ENCODE data around the gene BICD2. TPM values are rescaled to one million over a fixed set of nuclear protein-coding genes. Genes with fewer than 3 reads are reported as not detected.
A peak's percentile ranks its signal among the peaks of the same experiment; 100 is the strongest.

The BICD2 gene
- total and polyA plus RNA-seq, 9 of the 15 experiments (the other 6 are each of a cell fraction or from before 2014, with no cell fraction given) = 3.6 to 23.4 (median 11.8) TPM

DNA sequence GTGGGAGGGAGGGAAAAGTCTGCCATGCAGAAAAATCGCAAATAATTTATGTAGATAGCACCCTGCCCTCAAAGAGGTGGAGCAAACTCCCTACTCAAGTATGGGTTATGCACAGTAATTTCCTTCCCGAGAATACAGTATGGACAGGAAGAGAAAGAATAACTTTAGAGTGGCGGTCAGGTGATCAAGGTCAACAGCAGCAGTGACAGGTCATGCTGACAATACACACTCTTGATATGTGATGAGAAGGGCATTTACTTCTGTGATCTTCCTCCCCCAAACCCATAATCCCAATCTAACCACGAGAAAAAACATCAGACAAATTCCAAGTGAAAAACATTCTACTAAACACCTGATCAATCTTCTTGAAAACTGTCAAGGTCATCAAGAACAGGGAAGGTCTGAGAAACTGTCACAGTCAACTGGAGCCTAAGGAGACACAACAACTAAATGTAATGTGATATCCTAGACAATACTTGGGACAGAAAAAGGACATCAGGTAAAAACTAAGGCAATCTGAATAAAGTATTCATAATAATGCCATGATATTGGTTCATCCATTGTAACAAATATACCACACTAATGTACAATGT is 11.7 kb downstream of the BICD2 start (continued):
- TF ChIP-seq NR2C2 (CRISPR knock-in tag; IDR thresholded peaks at IDR 0.05) = no peak
- TF ChIP-seq NR2C2 (tag; IDR thresholded peaks at IDR 0.05) = peak; percentile 73
- no peak for TF ChIP-seq NR2C1 (IDR thresholded peaks at IDR 0.05)
- TF ChIP-seq NR2C1 (tag; IDR thresholded peaks at IDR 0.05) = 0 out of 2 replicates have a peak, but pooled peaks have one; percentile 32
- no peak for TF ChIP-seq MEF2D (tag; conservative IDR thresholded peaks at IDR 0.05; ENCODE audit: low read depth)
- TF ChIP-seq FOXK2 (conservative IDR thresholded peaks at IDR 0.05 in 1 of 2, IDR thresholded peaks at IDR 0.05 in 1 of 2; ENCODE audit: low read depth in 2 of 2) = 0 out of 4 replicates have a peak, but pooled peaks of 1 of the 2 experiments have one; percentile 27
- TF ChIP-seq CAMTA2 (CRISPR knock-in tag; conservative IDR thresholded peaks at IDR 0.05) = no peak
- TF ChIP-seq, protein P1, sequence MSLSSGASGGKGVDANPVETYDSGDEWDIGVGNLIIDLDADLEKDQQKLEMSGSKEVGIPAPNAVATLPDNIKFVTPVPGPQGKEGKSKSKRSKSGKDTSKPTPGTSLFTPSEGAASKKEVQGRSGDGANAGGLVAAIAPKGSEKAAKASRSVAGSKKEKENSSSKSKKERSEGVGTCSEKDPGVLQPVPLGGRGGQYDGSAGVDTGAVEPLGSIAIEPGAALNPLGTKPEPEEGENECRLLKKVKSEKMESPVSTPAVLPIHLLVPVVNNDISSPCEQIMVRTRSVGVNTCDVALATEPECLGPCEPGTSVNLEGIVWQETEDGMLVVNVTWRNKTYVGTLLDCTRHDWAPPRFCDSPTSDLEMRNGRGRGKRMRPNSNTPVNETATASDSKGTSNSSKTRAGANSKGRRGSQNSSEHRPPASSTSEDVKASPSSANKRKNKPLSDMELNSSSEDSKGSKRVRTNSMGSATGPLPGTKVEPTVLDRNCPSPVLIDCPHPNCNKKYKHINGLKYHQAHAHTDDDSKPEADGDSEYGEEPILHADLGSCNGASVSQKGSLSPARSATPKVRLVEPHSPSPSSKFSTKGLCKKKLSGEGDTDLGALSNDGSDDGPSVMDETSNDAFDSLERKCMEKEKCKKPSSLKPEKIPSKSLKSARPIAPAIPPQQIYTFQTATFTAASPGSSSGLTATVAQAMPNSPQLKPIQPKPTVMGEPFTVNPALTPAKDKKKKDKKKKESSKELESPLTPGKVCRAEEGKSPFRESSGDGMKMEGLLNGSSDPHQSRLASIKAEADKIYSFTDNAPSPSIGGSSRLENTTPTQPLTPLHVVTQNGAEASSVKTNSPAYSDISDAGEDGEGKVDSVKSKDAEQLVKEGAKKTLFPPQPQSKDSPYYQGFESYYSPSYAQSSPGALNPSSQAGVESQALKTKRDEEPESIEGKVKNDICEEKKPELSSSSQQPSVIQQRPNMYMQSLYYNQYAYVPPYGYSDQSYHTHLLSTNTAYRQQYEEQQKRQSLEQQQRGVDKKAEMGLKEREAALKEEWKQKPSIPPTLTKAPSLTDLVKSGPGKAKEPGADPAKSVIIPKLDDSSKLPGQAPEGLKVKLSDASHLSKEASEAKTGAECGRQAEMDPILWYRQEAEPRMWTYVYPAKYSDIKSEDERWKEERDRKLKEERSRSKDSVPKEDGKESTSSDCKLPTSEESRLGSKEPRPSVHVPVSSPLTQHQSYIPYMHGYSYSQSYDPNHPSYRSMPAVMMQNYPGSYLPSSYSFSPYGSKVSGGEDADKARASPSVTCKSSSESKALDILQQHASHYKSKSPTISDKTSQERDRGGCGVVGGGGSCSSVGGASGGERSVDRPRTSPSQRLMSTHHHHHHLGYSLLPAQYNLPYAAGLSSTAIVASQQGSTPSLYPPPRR (CRISPR knock-in tag; IDR thresholded peaks at IDR 0.05; ENCODE audit: borderline replicate concordance) = no peak
- no peak for TF ChIP-seq CREB1 (IDR thresholded peaks at IDR 0.05)
- TF ChIP-seq CREB1 (CRISPR knock-in tag; IDR thresholded peaks at IDR 0.05) = no peak
- TF ChIP-seq FOS (IDR thresholded peaks at IDR 0.05; ENCODE audit: extremely low read depth, insufficient read length) = no peak
- TF ChIP-seq ZNF436 (CRISPR knock-in tag; IDR thresholded peaks at IDR 0.05) = no peak
- peak; percentile 52 for TF ChIP-seq BHLHE40 (IDR thresholded peaks at IDR 0.05; ENCODE audit: low read length)
- TF ChIP-seq, protein P2, sequence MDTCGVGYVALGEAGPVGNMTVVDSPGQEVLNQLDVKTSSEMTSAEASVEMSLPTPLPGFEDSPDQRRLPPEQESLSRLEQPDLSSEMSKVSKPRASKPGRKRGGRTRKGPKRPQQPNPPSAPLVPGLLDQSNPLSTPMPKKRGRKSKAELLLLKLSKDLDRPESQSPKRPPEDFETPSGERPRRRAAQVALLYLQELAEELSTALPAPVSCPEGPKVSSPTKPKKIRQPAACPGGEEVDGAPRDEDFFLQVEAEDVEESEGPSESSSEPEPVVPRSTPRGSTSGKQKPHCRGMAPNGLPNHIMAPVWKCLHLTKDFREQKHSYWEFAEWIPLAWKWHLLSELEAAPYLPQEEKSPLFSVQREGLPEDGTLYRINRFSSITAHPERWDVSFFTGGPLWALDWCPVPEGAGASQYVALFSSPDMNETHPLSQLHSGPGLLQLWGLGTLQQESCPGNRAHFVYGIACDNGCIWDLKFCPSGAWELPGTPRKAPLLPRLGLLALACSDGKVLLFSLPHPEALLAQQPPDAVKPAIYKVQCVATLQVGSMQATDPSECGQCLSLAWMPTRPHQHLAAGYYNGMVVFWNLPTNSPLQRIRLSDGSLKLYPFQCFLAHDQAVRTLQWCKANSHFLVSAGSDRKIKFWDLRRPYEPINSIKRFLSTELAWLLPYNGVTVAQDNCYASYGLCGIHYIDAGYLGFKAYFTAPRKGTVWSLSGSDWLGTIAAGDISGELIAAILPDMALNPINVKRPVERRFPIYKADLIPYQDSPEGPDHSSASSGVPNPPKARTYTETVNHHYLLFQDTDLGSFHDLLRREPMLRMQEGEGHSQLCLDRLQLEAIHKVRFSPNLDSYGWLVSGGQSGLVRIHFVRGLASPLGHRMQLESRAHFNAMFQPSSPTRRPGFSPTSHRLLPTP (IDR thresholded peaks at IDR 0.05; ENCODE audit: borderline replicate concordance, extremely low read depth, insufficient read length) = no peak
- TF ChIP-seq ZNF316 (IDR thresholded peaks at IDR 0.05) = peak; percentile 52
- TF ChIP-seq RCOR1 (IDR thresholded peaks at IDR 0.05; ENCODE audit: borderline replicate concordance in 1 of 2, low read depth in 2 of 2, low read length in 2 of 2) = peak in 1 of 2 experiments; percentile 18; a peak in 1 of 4 replicates
- peak; percentile 90 for TF ChIP-seq ESRRA (IDR thresholded peaks at IDR 0.05; ENCODE audit: borderline replicate concordance, low read depth)
- TF ChIP-seq MYNN (IDR thresholded peaks at IDR 0.05) = no peak
- no peak for TF ChIP-seq MYNN (CRISPR knock-in tag; IDR thresholded peaks at IDR 0.05)
- TF ChIP-seq C11orf30 (IDR thresholded peaks at IDR 0.05; ENCODE audit: low read depth) = peak; percentile 44; the same call in 1 of the 2 replicates
- TF ChIP-seq, protein P3, sequence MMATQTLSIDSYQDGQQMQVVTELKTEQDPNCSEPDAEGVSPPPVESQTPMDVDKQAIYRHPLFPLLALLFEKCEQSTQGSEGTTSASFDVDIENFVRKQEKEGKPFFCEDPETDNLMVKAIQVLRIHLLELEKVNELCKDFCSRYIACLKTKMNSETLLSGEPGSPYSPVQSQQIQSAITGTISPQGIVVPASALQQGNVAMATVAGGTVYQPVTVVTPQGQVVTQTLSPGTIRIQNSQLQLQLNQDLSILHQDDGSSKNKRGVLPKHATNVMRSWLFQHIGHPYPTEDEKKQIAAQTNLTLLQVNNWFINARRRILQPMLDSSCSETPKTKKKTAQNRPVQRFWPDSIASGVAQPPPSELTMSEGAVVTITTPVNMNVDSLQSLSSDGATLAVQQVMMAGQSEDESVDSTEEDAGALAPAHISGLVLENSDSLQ (IDR thresholded peaks at IDR 0.05) = peak; percentile 54
